ENCODE data around the gene CES3.

- TF ChIP-seq BHLHE40 (IDR thresholded peaks at IDR 0.05; ENCODE audit: borderline replicate concordance) (no peak), SUZ12 (IDR thresholded peaks at IDR 0.05) (no peak)
These were observed 35.7 kb upstream of the CES3 start, which contains the start of gene RRAD for GRCh38 chr16:66925322-66925840.
